ENCODE data around the gene ATP6V1G2.

GRCh38 chr6:31548544-31548873, 2.1 kb upstream of the ATP6V1G2 start:
- TF ChIP-seq, protein P1, sequence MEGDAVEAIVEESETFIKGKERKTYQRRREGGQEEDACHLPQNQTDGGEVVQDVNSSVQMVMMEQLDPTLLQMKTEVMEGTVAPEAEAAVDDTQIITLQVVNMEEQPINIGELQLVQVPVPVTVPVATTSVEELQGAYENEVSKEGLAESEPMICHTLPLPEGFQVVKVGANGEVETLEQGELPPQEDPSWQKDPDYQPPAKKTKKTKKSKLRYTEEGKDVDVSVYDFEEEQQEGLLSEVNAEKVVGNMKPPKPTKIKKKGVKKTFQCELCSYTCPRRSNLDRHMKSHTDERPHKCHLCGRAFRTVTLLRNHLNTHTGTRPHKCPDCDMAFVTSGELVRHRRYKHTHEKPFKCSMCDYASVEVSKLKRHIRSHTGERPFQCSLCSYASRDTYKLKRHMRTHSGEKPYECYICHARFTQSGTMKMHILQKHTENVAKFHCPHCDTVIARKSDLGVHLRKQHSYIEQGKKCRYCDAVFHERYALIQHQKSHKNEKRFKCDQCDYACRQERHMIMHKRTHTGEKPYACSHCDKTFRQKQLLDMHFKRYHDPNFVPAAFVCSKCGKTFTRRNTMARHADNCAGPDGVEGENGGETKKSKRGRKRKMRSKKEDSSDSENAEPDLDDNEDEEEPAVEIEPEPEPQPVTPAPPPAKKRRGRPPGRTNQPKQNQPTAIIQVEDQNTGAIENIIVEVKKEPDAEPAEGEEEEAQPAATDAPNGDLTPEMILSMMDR (IDR thresholded peaks at IDR 0.05; ENCODE audit: borderline replicate concordance, extremely low read depth, low read length, poor library complexity, severe bottlenecking): no peak
- TF ChIP-seq EZH2 (IDR thresholded peaks at IDR 0.05; ENCODE audit: borderline replicate concordance, low read depth, low read length, severe bottlenecking): no peak

Measured in DND-41 (cell line).